ENCODE measurements around the gene MANBA.

DNA sequence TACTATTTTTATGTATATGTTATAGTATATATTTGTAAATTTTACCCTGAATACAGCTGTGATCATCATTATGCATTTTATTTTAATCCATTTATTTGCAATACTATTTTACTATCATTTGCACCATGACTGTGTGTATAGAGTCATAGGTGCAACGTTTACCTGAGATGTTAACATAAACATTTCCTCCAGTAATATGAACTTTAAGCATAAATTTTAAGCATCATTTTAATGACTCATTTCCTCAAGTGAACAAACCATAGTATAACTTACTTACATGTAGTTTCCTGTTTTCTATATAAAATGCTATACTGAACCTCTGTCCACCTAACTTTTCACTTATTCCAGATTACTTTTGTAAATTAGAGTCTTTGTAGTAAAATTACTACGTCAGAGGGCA is 166.8 kb downstream of the MANBA start:
- TF ChIP-seq SREBF2 (IDR thresholded peaks at IDR 0.05) = no peak
- TF ChIP-seq RFX5 (IDR thresholded peaks at IDR 0.05) = no peak

All from A549 (cell line).